Erythroblast (primary cell): Measurements from ENCODE around the gene BBC3.
"Not testable (repeated sequence)": the region's sequence is repeated elsewhere in the genome, so short reads cannot be mapped to it uniquely, and the experiment has no call there.

ENCODE experiments used
- DNase-seq, 2 experiments: peaks; one replicate each; lab custom pipeline; 2025; lab: John Stamatoyannopoulos, UW
- GATA1 ChIP-seq: IDR thresholded peaks from 2 replicates; pipeline ENCODE4 v1.6.1; 2011; ENCODE audit warnings: low read depth, mild to moderate bottlenecking, control low read depth, low read length, moderate library complexity
- POLR2A ChIP-seq: IDR thresholded peaks from 2 replicates; pipeline ENCODE4 v1.6.1; 2011; ENCODE audit warnings: mild to moderate bottlenecking, low read length

The BBC3 gene, protein sequence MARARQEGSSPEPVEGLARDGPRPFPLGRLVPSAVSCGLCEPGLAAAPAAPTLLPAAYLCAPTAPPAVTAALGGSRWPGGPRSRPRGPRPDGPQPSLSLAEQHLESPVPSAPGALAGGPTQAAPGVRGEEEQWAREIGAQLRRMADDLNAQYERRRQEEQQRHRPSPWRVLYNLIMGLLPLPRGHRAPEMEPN

DNA sequence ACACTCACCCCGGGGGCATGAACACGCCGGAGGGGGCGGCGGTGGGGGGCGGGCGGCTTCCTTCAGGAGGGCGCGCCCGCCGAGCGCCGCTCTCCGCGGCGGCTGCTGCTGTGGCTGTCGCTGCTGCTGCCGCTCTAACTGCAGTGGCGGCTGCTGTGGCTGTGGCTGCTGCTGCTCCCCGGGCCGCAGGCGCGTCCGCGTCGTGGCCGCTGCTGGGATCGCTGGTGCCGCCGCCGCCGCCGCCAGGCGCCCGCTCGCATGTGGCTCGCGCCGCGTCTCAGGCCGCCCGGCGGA, at the start of gene BBC3:
BBC3 (minus strand) TSS at position 279 of the 294 bp plus-strand sequence. CDS start 2,768 bp downstream, outside the sequence.
- DNase-seq: no peak
- TF ChIP-seq GATA1 (no peak), POLR2A (no peak)

DNA sequence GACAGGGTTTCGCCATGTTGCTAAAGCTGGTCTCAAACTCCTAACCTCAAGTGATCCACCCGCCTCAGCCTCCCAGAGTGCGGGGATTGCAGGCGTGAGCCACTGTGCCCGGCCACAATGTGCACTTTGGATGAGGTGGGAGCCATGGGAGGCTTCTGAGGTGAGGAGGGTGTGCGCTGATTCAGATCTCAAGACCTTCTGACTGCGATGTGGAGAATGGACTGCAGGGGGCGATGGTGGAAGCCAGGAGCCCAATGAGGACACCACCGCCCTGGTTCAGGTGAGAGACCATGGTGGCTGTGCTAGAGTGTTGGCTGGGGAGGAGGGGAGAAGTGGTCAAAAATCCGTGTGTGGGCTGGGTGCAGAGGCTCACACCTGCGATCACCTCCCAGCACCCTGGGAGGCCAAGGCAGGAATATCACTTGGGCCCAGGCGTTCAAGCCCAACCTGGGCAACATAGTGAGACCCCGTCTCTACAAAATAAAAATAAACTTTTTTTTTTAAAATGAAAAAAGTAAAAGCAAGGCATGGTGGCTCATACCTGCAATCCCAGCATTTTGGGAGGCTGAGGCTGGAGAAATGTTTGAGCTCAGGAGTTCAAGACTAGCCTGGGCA, 49.3 kb upstream of the BBC3 start:
- peak; percentile 56 to 75 for DNase-seq
- TF ChIP-seq GATA1 (no peak), POLR2A (no peak)

DNA sequence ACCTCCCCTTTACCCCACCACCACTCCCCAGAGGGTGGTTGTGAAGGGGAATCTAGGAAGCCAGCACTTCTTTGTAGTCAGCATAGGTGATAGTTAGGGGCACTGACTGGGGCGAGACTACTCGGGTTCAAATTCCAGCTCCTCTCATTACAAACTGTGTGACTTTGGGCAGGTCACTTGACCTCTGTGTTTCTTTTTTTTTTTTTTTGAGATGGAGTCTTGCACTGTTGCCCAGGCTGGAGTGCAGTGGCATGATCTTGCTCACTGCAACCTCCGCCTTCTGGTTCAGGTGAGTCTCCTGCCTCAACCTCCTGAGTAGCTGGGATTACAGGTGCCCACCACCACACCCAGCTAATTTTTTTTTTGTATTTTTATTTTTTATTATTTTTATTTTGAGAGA, 45.5 kb upstream of the BBC3 start:
- not testable (repeated sequence) for DNase-seq

DNA sequence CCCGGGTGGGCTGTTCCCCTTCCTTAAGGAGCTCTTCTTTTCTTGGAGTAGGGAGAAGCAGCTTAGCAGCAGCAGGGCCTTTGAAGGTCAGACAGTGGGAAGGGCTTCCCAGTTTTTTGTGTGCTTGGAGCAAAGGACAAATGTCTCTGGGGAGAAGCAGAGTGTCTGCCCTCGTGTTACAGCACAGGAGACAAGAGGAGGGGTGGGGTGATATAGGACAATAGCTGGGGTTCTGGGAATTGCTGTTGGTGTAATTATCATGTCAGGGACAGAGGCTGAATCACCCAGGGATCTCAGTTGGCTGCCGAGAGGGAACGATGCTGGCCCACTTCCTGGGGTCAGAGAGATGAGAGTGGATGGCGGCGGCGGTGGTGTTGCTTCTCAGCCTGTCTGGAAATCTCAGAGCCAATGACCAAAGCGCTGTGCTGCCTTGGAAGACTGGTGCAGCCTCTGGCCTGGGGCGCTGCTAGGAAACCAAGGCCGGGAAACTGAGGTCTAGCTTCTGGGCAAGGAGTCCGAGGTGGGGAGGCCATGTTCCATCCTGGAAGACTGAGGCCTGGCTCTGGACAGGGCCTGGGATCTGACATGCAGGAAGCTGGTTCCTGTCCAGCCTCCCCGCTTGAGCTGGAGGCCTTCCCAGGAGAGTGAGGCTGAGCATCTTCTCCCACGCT, 44.9 kb upstream of the BBC3 start:
- TF ChIP-seq GATA1: no peak
- no peak for TF ChIP-seq POLR2A
- DNase-seq: no peak

DNA sequence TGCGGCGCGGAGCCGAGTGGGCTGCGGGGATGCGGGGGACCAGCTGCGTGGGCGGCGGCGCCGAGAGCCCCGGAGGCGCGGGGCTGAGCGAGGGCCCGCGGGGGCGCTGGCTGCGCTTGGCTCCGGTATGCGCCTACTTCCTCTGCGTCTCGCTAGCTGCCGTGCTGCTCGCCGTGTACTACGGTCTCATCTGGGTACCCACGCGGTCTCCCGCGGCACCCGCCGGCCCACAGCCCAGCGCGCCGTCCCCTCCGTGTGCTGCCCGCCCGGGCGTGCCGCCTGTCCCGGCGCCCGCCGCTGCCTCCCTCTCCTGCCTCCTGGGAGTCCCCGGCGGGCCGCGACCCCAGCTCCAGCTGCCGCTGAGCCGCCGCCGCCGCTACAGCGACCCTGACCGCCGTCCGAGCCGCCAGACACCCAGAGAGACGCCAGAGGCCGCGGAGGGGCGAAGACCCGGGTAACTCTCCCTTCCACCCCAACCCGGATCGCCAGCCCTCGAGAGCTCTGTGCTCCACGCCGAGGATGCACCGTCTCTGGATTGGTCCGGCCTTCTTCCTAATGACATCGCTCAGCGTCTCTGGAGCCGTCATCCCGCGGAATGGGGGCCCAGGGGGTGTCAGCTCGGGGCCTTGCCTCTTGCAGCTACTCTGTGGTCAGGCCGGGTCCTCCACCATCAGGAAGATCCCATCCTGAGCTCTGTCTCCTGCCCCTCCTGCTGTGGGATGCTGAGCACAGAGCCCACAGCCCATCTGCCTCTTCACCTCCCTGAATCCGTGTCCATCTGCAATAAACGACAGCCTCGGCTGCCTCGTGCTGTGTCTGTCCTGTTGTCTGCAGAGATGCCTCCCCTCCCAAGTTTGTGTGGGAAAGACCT, 44.1 kb upstream of the BBC3 start:
- peak in 1 of 2 experiments; percentile 43 for DNase-seq

DNA sequence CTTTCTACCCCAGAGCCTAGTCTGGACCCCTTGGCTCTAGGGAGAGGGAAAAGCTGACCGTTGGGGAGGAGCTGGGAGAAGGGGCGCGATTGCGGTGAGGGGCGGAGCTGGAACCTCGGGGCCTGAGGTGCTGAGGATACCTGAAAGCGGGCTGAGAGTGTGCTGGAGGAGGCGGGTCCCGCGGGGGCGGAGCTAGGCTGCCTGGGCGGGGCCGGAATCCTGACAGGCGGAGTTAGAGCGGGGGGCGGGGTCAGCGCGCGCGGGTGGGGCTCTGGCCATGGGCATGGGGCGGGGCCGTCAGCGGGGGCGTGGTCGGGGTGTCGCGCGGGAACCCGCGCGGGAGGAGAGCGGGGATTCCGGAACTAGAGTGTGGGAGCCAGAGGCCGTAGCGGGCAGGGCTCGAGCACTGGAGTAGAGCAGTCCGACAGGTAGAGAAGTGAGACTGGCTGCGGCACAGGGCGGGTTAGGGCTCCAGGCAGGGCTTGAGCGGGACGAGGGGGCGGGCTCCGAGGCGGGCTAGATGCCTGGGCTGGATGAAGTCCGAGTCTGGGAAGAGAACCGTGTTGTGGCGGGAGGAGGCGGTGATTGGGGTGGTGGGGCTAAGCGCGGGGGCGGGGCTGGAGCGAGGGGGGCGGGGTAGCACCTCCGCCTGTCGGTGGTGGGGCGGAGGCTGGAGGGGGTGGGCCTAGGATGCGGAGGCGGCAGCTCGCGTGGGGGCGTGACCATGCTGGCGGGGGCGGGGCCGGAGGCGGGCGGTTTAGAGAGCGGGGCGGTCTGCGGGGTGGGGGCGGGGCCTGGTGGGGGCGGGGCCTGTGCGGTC, 43.3 kb upstream of the BBC3 start, which contains the start of gene INAFM1:
INAFM1 (plus strand) TSS at position 815 of the 820 bp plus-strand sequence. CDS start 35 bp downstream, outside the sequence.
- TF ChIP-seq GATA1: no peak
- peak; percentile 33 for TF ChIP-seq POLR2A
- peak; percentile 94 to 99 for DNase-seq

More for the DNA sequence above, 44.1 kb upstream of the BBC3 start:
- TF ChIP-seq POLR2A: no peak
- no peak for TF ChIP-seq GATA1

DNA sequence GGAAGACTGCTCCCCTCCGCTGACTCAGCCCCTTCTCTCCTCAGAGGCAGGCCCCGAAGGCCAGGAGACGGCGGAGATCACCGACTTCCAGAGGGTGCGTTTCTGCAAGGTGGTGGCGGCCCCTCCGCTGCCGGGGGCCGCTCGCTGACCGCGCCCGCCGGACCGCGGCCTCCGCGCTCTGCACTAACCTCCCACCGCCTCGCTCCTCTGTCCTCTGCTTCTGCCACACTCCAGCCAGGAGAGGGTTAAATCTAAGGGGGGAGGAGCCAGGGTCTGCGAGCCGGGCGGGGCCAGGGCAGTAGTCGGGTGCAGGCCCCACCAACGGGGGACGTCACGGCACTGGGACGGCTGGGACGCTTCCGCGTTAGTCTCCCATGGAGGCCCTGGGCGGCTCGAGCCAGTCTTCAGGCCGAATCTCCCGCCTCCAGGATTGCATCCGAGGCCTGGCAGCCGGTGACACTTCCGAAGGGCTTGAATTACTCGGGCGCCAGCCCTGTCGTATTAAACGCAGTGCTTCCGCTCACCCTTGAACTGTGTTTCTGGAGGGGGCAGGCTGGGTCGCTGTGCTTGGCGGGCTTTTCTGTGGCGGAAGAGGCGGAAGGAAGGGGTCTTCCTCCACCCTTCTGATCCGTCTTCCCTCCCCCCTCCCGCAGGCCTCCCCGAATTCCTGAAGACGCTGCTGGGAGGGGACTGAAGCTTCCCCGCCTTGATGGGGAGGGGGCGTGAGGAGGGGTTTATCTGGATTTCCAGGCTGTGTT, 42.5 kb upstream of the BBC3 start:
- TF ChIP-seq POLR2A: peak; percentile 82
- TF ChIP-seq GATA1: no peak
- DNase-seq: peak; percentile 92

DNA sequence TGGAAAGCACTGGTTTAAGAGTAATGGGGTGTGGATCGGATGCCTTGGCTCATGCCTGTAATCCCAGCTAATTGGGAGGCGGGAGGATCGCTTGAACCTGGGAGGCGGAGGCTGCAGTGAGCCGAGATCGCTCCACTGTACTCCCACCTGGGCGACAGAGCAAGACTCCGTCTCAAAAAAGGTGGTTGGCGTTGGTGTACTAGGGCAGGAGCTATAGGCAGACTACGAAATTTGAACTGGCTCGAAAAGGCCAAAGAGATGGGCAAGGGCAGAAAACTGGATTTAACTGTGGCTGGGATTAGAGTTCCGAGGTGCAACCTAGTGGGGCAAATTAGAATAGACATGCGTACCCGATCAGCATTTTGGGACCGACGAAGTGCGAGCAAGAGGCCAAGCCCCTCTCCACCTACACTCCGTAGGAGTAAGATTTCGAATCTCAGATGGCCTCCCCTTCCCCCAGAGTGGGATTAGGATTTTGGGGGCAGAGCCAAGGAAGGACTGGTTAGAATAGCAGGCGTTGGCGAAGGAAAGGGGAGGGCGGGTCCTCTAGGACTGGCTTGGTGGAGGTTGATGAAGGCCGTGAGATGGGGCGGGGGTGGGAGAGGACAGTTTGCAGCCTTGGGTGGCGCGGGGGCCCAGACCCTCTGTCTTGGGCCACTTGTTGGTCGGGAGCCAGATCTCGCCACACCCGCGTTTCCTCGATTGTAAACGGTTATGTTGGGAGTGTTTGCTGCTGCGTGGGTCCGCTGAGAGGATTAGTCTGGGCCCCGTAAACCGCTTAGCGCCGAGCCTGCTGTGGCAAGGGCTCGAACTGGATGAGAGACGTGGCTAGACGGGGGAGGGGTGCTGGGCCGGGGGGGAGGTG, 41.7 kb upstream of the BBC3 start:
- TF ChIP-seq GATA1 (no peak), POLR2A (no peak)
- no peak for DNase-seq

DNA sequence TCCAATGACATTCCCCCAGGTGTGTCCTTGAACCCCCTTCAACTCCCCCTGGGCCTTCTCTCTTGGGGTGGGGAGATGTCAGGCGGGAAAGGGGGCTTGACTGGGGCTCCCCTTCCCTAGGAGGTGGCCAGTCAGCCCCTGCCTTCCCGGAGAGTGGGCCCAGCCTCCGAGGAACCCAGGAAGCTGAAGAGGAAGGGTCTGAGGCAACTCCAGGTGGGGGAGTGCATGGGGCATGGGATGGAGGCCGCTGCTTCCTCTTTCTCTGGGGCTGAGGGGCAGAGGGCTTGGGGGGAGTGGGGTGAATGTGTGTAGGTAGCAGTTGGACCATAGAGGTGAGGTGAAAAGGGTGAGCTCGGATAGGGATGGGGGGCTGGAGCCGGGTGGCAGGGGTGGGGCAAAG, 41.0 kb upstream of the BBC3 start:
- DNase-seq: no peak
- TF ChIP-seq POLR2A: no peak
- TF ChIP-seq GATA1: no peak

DNA sequence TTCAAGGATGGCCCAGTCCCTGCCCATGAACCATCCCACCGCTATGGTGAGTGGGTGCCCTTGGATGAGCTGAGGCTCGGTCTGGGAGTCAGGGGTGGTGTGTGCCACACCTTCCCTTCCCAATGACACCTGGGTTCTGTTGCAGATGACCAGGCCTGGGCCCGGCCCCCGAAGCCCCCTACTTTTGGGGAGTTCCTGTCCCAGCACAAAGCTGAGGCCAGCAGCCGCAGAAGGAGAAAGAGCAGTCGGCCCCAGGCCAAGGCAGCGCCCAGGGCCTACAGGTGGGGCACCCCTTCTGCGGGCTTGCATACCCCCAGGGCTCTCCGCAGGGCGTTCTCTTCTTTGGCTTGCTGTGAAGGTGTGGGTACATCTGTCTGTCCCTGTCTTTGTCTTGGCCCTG, 39.4 kb upstream of the BBC3 start:
- no peak for TF ChIP-seq GATA1
- TF ChIP-seq POLR2A: no peak
- no peak for DNase-seq

DNA sequence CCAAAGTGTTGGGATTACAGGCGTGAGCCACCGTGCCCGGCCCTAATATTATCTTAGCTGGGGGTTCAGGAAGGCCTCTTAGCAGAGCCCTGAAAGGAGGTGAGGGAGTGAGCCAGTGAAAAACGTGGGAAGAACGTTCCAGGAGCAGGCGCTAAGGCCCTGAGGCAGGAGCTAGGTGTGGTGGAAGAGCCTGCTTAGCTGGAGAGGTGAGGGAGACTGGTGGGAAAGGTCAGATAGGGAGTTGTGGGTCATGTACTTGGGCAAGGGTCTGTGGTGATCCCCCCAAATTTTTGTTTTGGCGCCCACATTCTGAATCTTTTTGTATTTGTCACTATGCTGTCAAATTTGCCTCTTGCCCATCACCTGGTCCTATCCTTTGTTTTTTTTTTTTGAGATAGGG, 38.6 kb upstream of the BBC3 start:
- DNase-seq: no peak
- TF ChIP-seq GATA1 (no peak), POLR2A (no peak)

DNA sequence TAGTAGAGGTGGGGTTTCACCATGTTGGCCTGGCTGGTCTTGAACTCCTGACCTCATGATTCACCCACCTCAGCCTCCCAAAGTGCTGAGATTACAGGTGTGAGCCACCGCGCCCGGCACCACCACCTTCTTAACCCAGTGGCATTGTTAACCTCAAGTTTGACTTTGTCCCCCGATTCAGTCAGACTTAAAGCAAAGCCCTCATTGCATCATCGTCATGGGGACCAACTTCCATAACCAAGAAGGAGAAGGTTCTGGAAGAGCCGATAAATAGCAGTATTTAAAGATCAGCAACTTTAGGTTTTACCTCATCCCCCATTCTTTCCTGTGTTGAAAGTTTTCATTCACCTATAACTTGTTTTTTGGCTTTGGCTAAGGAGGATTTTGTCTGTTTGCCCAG, 37.0 kb upstream of the BBC3 start:
- no peak for DNase-seq
- no peak for TF ChIP-seq GATA1
- no peak for TF ChIP-seq POLR2A

DNA sequence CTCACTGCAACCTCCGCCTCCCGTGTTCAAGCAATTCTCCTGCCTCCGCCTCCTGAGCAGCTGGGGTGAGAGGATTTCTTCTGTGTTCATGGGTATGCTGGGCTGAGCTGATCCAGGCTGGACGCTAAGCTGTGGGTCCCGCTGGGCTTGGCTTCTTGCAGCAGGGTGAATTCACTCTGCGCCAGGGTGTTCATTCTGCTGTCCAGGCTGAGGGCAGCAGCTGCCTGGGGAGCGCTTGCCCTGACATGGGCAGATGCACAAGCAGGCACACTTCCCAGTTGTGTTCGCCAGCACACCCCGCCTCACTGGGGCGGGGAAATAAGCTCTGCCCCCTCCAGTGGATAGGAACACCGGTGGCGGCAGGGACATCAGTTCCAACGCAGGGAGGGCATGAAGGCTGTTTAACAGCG, 36.4 kb upstream of the BBC3 start:
- TF ChIP-seq POLR2A (no peak), GATA1 (no peak)
- DNase-seq: no peak
